Measurements from ENCODE around the gene PLXND1.

Gene PLXND1

DNA sequence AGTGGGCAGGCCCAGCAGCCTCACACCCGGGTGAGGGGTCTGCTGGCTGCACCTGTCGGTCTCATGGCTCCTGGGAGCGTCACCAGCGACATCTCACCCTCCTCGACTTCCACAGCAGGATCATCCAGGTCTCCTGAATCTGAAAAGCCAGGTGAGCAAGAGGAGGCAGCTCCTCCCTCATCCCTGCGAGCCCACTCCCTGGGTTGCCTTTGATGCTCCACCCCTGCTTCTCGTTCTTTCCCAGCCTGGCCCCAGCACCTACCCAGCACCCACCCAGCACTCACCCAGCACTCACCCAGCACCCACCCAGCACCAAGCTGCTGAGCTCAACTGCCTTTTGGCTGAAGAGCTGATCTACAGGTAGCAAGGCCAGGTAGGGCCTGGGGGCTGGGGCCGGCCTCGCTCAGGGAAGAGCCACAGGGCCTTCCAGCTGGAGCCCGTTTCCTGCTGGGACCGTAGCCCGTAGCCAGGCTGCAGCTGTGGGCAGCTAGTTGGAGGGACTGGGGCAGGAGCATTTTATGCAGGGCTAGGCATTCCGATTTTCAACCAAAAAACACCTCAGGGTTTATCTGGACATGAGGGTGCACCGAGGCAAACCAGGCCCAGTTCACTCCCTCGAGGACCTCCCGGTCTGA lies 63.2 kb downstream of the PLXND1 start, which contains the start of gene H1-8:
H1-8 (plus strand) TSS at position 20 of the 635 bp plus-strand sequence; CDS start at position 64, 44 bp downstream.
- no peak within 1 kb of the TSS for H3K4me2 ChIP-seq (ENCODE audit: low read length)
- H3K79me2 ChIP-seq (ENCODE audit: low read length) = no peaks in the 10 kb centered on the region
- no peak within 1 kb of the TSS for H3K4me3 ChIP-seq (ENCODE audit: low read length)
- H3K27ac ChIP-seq (ENCODE audit: low read length) = no peak within 1 kb of the TSS
- H3K27me3 ChIP-seq (ENCODE audit: low read depth, low read length) = no peaks in the 10 kb centered on the region
- H3K9ac ChIP-seq (ENCODE audit: low read length) = no peak within 1 kb of the TSS
- H4K20me1 ChIP-seq (ENCODE audit: insufficient read depth, low read length) = no peaks in the 10 kb centered on the region
- no peaks in the 10 kb centered on the region for H3K9me3 ChIP-seq (ENCODE audit: insufficient read depth, low read length)
- no peaks in the 10 kb centered on the region for H3K36me3 ChIP-seq (replicated peaks; ENCODE audit: low read depth, low read length)
- no peaks in the 10 kb centered on the region for H3K4me1 ChIP-seq (ENCODE audit: low read length)
- no peak within 1 kb of the TSS for H2AFZ ChIP-seq (ENCODE audit: low read depth, low read length)
- no peak for TF ChIP-seq EZH2phosphoT487 (IDR thresholded peaks at IDR 0.05; ENCODE audit: low read depth)
- TF ChIP-seq, protein P1, sequence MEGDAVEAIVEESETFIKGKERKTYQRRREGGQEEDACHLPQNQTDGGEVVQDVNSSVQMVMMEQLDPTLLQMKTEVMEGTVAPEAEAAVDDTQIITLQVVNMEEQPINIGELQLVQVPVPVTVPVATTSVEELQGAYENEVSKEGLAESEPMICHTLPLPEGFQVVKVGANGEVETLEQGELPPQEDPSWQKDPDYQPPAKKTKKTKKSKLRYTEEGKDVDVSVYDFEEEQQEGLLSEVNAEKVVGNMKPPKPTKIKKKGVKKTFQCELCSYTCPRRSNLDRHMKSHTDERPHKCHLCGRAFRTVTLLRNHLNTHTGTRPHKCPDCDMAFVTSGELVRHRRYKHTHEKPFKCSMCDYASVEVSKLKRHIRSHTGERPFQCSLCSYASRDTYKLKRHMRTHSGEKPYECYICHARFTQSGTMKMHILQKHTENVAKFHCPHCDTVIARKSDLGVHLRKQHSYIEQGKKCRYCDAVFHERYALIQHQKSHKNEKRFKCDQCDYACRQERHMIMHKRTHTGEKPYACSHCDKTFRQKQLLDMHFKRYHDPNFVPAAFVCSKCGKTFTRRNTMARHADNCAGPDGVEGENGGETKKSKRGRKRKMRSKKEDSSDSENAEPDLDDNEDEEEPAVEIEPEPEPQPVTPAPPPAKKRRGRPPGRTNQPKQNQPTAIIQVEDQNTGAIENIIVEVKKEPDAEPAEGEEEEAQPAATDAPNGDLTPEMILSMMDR (IDR thresholded peaks at IDR 0.05; ENCODE audit: low read depth, low read length) = no peak

GRCh38 chr3:129542747-129543146 lies 63.7 kb downstream of the PLXND1 start:
- H3K9me3 ChIP-seq (ENCODE audit: insufficient read depth, low read length) = no peaks in the 10 kb centered on the region
- no peaks in the 10 kb centered on the region for H3K36me3 ChIP-seq (replicated peaks; ENCODE audit: low read depth, low read length)
- H4K20me1 ChIP-seq (ENCODE audit: insufficient read depth, low read length) = no peaks in the 10 kb centered on the region
- no peaks in the 10 kb centered on the region for H3K79me2 ChIP-seq (ENCODE audit: low read length)
- H3K9ac ChIP-seq (ENCODE audit: low read length) = no peak overlapping the region
- peaks cover 5% of the 10 kb centered on the region; the same call in 1 of the 2 replicates for H3K27me3 ChIP-seq (ENCODE audit: low read depth, low read length)
- no peak overlapping the region for H3K4me3 ChIP-seq (ENCODE audit: low read length)
- H3K4me2 ChIP-seq (ENCODE audit: low read length) = no peak overlapping the region
- H3K4me1 ChIP-seq (ENCODE audit: low read length) = no peaks in the 10 kb centered on the region
- no peak overlapping the region for H3K27ac ChIP-seq (ENCODE audit: low read length)
- TF ChIP-seq, protein P1 (IDR thresholded peaks at IDR 0.05; ENCODE audit: low read depth, low read length) = no peak
- TF ChIP-seq EZH2phosphoT487 (IDR thresholded peaks at IDR 0.05; ENCODE audit: low read depth) = no peak
- no peak overlapping the region for H2AFZ ChIP-seq (ENCODE audit: low read depth, low read length)

DNA sequence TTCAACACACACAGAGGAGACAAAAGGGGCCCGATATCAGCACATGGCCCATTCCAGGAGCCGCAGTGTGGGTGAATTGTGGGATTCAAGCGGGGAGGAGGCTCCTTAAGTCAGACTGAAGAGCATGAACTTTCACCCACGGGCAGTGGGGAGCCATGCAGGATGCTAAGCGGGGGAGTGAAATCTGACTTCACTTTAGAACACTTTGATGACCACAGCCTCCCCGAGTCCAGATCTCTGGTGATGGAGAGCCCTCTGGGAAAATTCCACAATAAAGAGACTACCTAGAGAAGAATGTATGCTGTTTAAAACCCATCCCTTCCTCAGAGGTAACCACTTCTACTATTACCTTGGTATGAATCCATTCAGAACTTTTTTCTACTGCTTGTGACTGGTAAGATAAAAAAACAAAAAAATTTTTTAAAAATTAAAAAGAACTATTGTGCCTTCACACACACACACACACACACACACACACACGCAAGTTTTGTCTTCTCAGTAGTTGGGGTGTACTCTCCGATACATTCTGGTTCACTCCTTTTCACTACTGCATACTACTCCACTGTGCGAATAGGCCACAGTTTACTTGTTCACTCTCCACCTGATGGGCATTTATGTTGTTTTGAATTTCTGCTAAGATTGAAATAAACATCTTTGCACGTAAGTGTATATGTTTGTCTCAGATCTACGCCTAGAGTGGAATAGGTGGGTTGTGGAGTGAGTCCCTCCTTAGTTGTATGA lies 65.5 kb downstream of the PLXND1 start:
- Histone ChIP-seq H3K4me3 (ENCODE audit: low read length) (no peak overlapping the region), H3K27me3 (ENCODE audit: low read depth, low read length) (peaks cover 12% of the 10 kb centered on the region), H3K4me1 (ENCODE audit: low read length) (no peaks in the 10 kb centered on the region), H2AFZ (ENCODE audit: low read depth, low read length) (no peak overlapping the region), H3K9me3 (ENCODE audit: insufficient read depth, low read length) (no peaks in the 10 kb centered on the region), H3K9ac (ENCODE audit: low read length) (no peak overlapping the region), H3K79me2 (ENCODE audit: low read length) (no peaks in the 10 kb centered on the region), H3K27ac (ENCODE audit: low read length) (no peak overlapping the region), H3K4me2 (ENCODE audit: low read length) (no peak overlapping the region), H4K20me1 (ENCODE audit: insufficient read depth, low read length) (no peaks in the 10 kb centered on the region), H3K36me3 (replicated peaks; ENCODE audit: low read depth, low read length) (no peaks in the 10 kb centered on the region)
- TF ChIP-seq EZH2phosphoT487 (IDR thresholded peaks at IDR 0.05; ENCODE audit: low read depth) = no peak
- TF ChIP-seq, protein P1 (IDR thresholded peaks at IDR 0.05; ENCODE audit: low read depth, low read length) = no peak

GRCh38 chr3:129539206-129539605 lies 67.3 kb downstream of the PLXND1 start:
- Histone ChIP-seq H4K20me1 (ENCODE audit: insufficient read depth, low read length) (no peaks in the 10 kb centered on the region), H3K9me3 (ENCODE audit: insufficient read depth, low read length) (no peaks in the 10 kb centered on the region), H3K4me1 (ENCODE audit: low read length) (no peaks in the 10 kb centered on the region), H3K4me2 (ENCODE audit: low read length) (no peak overlapping the region), H3K79me2 (ENCODE audit: low read length) (no peaks in the 10 kb centered on the region), H3K9ac (ENCODE audit: low read length) (no peak overlapping the region), H3K27me3 (ENCODE audit: low read depth, low read length) (peaks cover 12% of the 10 kb centered on the region), H3K36me3 (replicated peaks; ENCODE audit: low read depth, low read length) (no peaks in the 10 kb centered on the region), H2AFZ (ENCODE audit: low read depth, low read length) (no peak overlapping the region), H3K27ac (ENCODE audit: low read length) (no peak overlapping the region), H3K4me3 (ENCODE audit: low read length) (no peak overlapping the region)
- TF ChIP-seq, protein P1 (IDR thresholded peaks at IDR 0.05; ENCODE audit: low read depth, low read length) = no peak
- no peak for TF ChIP-seq EZH2phosphoT487 (IDR thresholded peaks at IDR 0.05; ENCODE audit: low read depth)
